Prostate gland (tissue), 2 donors: ENCODE results near the gene RFT1.

Experiments
- POLR2AphosphoS5 ChIP-seq: sonication (generic); formaldehyde crosslinking; IDR thresholded peaks from one replicate; pipeline ENCODE4 v1.6.1; 2017; ENCODE audit warnings: antibody characterized with exemption
- TF ChIP-seq, protein P1 (sequence below), 4 experiments: fragments of 200-600 bp in 2 of 4; fragments of 450-650 bp in 2 of 4; sonication (generic) in 2 of 4; IDR thresholded peaks; 1 replicate in 3 of 4; 2 replicates in 1 of 4; pipeline ENCODE4 v1.5.1; 2016 to 2019; ENCODE audit warnings: antibody characterized with exemption in 4 of 4, mild to moderate bottlenecking in 2 of 4, moderate library complexity in 2 of 4

DNA sequence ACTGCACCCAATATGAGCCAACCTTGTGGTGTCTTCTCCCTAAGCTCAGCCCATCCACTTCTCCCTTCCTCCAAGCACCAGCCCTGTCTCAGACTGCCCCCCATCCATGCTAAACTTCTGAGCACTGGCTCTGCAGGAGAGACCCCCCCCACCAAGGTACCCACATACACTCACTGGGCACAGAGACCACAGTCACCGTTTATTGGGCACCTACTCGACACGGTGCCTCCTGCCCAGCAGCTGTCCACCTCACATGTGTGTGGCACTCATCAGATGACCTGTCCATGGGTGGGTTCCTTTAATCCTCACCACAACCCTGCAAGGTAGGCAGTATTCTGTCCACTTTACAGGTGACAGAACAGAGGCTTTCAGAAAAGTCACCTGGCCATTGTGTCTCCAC is 62.1 kb downstream of the RFT1 start:
- TF ChIP-seq, protein P1, sequence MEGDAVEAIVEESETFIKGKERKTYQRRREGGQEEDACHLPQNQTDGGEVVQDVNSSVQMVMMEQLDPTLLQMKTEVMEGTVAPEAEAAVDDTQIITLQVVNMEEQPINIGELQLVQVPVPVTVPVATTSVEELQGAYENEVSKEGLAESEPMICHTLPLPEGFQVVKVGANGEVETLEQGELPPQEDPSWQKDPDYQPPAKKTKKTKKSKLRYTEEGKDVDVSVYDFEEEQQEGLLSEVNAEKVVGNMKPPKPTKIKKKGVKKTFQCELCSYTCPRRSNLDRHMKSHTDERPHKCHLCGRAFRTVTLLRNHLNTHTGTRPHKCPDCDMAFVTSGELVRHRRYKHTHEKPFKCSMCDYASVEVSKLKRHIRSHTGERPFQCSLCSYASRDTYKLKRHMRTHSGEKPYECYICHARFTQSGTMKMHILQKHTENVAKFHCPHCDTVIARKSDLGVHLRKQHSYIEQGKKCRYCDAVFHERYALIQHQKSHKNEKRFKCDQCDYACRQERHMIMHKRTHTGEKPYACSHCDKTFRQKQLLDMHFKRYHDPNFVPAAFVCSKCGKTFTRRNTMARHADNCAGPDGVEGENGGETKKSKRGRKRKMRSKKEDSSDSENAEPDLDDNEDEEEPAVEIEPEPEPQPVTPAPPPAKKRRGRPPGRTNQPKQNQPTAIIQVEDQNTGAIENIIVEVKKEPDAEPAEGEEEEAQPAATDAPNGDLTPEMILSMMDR (IDR thresholded peaks at IDR 0.05), result no peak
- TF ChIP-seq POLR2AphosphoS5, result no peak
